GM12878 (cell line): ENCODE results near the gene FAM151A. TPM values are rescaled to one million over a fixed set of nuclear protein-coding genes. Genes with fewer than 3 reads are reported as not detected.

ENCODE experiments used
- ATAC-seq: fragments of 200-7000 bp; cut with Tn5 transposase; 3 replicates; pipeline ENCODE4 v1.9.1; 2020; ENCODE audit warnings: mild to moderate bottlenecking, moderate library complexity
- BruUV-seq: library from RNA; stranded (reverse); fragments of 400-500 nt; replicated peaks from 2 replicates; lab custom pipeline; 2021; lab: Mats Ljungman, UMichigan
- CTCF ChIA-PET: fragments of 300-600 bp; sonication (Branson Sonifier 250); formaldehyde crosslinking; extraction: SDS; loops from one replicate; lab custom pipeline; 2021; ENCODE audit warnings: inconsistent platforms; lab: Yijun Ruan, JAX
- POLR2A ChIA-PET: fragments of 350-600 bp; formaldehyde crosslinking; extraction: SDS; loops from one replicate; lab custom pipeline; 2021; ENCODE audit warnings: inconsistent platforms; lab: Charles Lee
- RAD21 ChIA-PET: fragments of 300-600 bp; sonication (Branson Sonifier 250); formaldehyde crosslinking; loops from one replicate; lab custom pipeline; 2023; ENCODE audit warnings: antibody characterized with exemption; ENCODE audit not compliant: unreplicated experiment; lab: Charles Lee
- SMC1A ChIA-PET: fragments of 300-600 bp; sonication (Branson Sonifier 250); formaldehyde crosslinking; loops from one replicate; lab custom pipeline; 2023; ENCODE audit not compliant: unreplicated experiment, uncharacterized antibody; lab: Charles Lee
- DNase-seq: peaks from one replicate; pipeline ENCODE4 v3.0.0-alpha.2; 2011; ENCODE audit warnings: low read depth, low spot score
- FAIRE-seq: peaks from 3 replicates; lab custom pipeline; 2011; peaks lifted over from hg19 to GRCh38; lab: Jason Lieb, UNC
- H2AFZ ChIP-seq: 2 replicates; pipeline ENCODE4 v1.6.0; 2011; ENCODE audit warnings: low read depth, low read length, control low read depth; ENCODE audit not compliant: control insufficient read depth
- H3K27ac ChIP-seq: 2 replicates; pipeline ENCODE4 v1.5.1; 2011; ENCODE audit warnings: control low read depth; ENCODE audit not compliant: control insufficient read depth, insufficient read depth
- H3K27me3 ChIP-seq, 2 experiments: replicated peaks in 1 of 2; 2 replicates each; pipeline versions ENCODE4 v1.6.0 to v1.6.1; 2011; ENCODE audit warnings: low read length in 1 of 2; ENCODE audit not compliant: control insufficient read depth in 2 of 2, insufficient read depth in 2 of 2
- H3K36me3 ChIP-seq, 2 experiments: 2 replicates each; pipeline ENCODE4 v1.5.1; 2011; ENCODE audit warnings: low read length in 1 of 2; ENCODE audit not compliant: control insufficient read depth in 2 of 2, insufficient read depth in 2 of 2
- H3K4me1 ChIP-seq: 2 replicates; pipeline ENCODE4 v1.6.1; 2011; ENCODE audit warnings: mild to moderate bottlenecking, low read length, moderate library complexity, mixed read lengths; ENCODE audit not compliant: control insufficient read depth, insufficient read depth
- H3K4me2 ChIP-seq: 2 replicates; pipeline ENCODE4 v1.6.0; 2011; ENCODE audit warnings: control low read depth; ENCODE audit not compliant: control insufficient read depth, insufficient read depth
- H3K4me3 ChIP-seq: fragments of 200-600 bp; sonication (generic); 2 replicates; pipeline ENCODE4 v1.5.1; 2016
- H3K79me2 ChIP-seq: 2 replicates; pipeline ENCODE4 v1.6.0; 2011; ENCODE audit warnings: low read length; ENCODE audit not compliant: control insufficient read depth, insufficient read depth
- H3K9ac ChIP-seq: 2 replicates; pipeline ENCODE4 v1.8.0; 2011; ENCODE audit warnings: low read length, control low read depth, mixed read lengths; ENCODE audit not compliant: control insufficient read depth, insufficient read depth
- H3K9me3 ChIP-seq: replicated peaks from 3 replicates; pipeline ENCODE4 v1.5.1; 2011; ENCODE audit warnings: mild to moderate bottlenecking, low read length; ENCODE audit not compliant: control insufficient read depth, insufficient read depth
- H4K20me1 ChIP-seq: 2 replicates; pipeline ENCODE4 v1.6.0; 2011; ENCODE audit not compliant: control insufficient read depth, insufficient read depth
- ATF7 ChIP-seq: fragments of 450-650 bp; IDR thresholded peaks from 2 replicates; pipeline ENCODE4 v1.6.1; 2016; ENCODE audit warnings: low read depth, mild to moderate bottlenecking
- BRCA1 ChIP-seq: IDR thresholded peaks from 2 replicates; pipeline ENCODE4 v1.6.1; 2011; ENCODE audit warnings: low read depth, low read length, improper control_type of control experiment
- CBX3 ChIP-seq: fragments of 200-600 bp; sonication (generic); IDR thresholded peaks from 2 replicates; pipeline ENCODE4 v1.6.1; 2016; ENCODE audit warnings: low read depth, borderline replicate concordance
- EP300 ChIP-seq, 2 experiments: fragments of 150-350 bp in 1 of 2; IDR thresholded peaks; 2 replicates each; pipeline ENCODE4 v1.6.1; 2011 to 2012; ENCODE audit warnings: low read depth in 2 of 2, low read length in 2 of 2, borderline replicate concordance in 1 of 2, improper control_type of control experiment in 1 of 2, inconsistent platforms in 1 of 2; ENCODE audit not compliant: control insufficient read depth in 1 of 2
- HDAC2 ChIP-seq: fragments of 200-600 bp; sonication (generic); IDR thresholded peaks from 2 replicates; pipeline ENCODE4 v1.6.1; 2017
- IRF4 ChIP-seq: IDR thresholded peaks from 2 replicates; pipeline ENCODE4 v1.6.1; 2011; ENCODE audit warnings: low read depth, low read length
- JUND ChIP-seq: IDR thresholded peaks from 2 replicates; pipeline ENCODE4 v1.6.1; 2012; ENCODE audit warnings: low read depth, mild to moderate bottlenecking, low read length, improper control_type of control experiment, moderate library complexity
- MAX ChIP-seq: IDR thresholded peaks from 2 replicates; pipeline ENCODE4 v1.6.1; 2012; ENCODE audit warnings: low read depth, low read length, improper control_type of control experiment
- NFXL1 ChIP-seq: fragments of 450-650 bp; IDR thresholded peaks from 2 replicates; pipeline ENCODE4 v1.6.1; 2017; ENCODE audit warnings: antibody characterized with exemption, mild to moderate bottlenecking, borderline replicate concordance
- PML ChIP-seq: IDR thresholded peaks from 2 replicates; pipeline ENCODE4 v1.6.1; 2012; ENCODE audit warnings: low read length, inconsistent platforms
- RAD51 ChIP-seq: fragments of 450-650 bp; IDR thresholded peaks from 2 replicates; pipeline ENCODE4 v1.6.1; 2016; ENCODE audit warnings: moderate library complexity, mild to moderate bottlenecking, inconsistent platforms
- SMARCA5 ChIP-seq: fragments of 450-650 bp; IDR thresholded peaks from 2 replicates; pipeline ENCODE4 v1.6.1; 2017; ENCODE audit warnings: mild to moderate bottlenecking
- ZBED1 ChIP-seq: IDR thresholded peaks from 2 replicates; pipeline ENCODE4 v1.6.1; 2016; ENCODE audit warnings: borderline replicate concordance
- WGBS: methylation state at CpG from one replicate; pipeline ENCODE4 v1.1.6; 2016; ENCODE audit warnings: low lambda C conversion rate; ENCODE audit not compliant: insufficient replicate concordance, insufficient coverage; ENCODE audit errors: missing lambda C conversion rate; 5-methylcytosine and 5-hydroxymethylcytosine counted together
- in situ Hi-C: fragments of 300-500 bp; cut with MboI; formaldehyde crosslinking; loops from 9 replicates; pipeline ENCODE4 v1.14.3; 2018; ENCODE audit warnings: mixed read lengths
- intact Hi-C: fragments of 100-400 bp; cut with micrococcal nuclease; formaldehyde crosslinking; loops from one replicate; pipeline ENCODE4 v1.14.2; 2022; ENCODE audit not compliant: unreplicated experiment
- polyA plus RNA-seq, 11 experiments: library from polyadenylated mRNA; depleted of rRNA in 4 of 11; unstranded in 6 of 11; stranded (reverse) in 5 of 11; fragments of >200 nt; fragmentation: Nextera tagmentation in 4 of 11; fragmentation: Illumina TruSeq in 1 of 11; extraction: Ambion mirVana in 4 of 11; extraction: Trizol in 1 of 11; gene quantifications; 1 replicate in 1 of 11; 2 replicates in 10 of 11; pipeline versions ENCODE4 v1.2.1 to v1.2.3, GENCODE V29; 2011 to 2016; ENCODE audit warnings: inconsistent platforms in 2 of 11, missing spikeins in 2 of 11, low read depth in 1 of 11
- total RNA-seq, 4 experiments: library from RNA; depleted of rRNA in 3 of 4; stranded (reverse); fragments of >200 nt in 3 of 4; fragmentation: Illumina TruSeq in 1 of 4; extraction: Trizol in 1 of 4; gene quantifications; 2 replicates each; pipeline versions ENCODE4 v1.2.1 to v1.2.3, GENCODE V29; 2013 to 2021
- TF ChIP-seq, protein P1 (sequence below): fragments of 450-650 bp; formaldehyde crosslinking; IDR thresholded peaks from 2 replicates; pipeline ENCODE4 v1.5.0; 2022; ENCODE audit warnings: mild to moderate bottlenecking, missing genetic modification characterization

FAM151A gene
- total and polyA plus RNA-seq, 10 of the 15 experiments (the other 5 are each of a cell fraction or from before 2014, with no cell fraction given): 0.09 to 0.34 (median 0.14) TPM; not detected in 5

DNA sequence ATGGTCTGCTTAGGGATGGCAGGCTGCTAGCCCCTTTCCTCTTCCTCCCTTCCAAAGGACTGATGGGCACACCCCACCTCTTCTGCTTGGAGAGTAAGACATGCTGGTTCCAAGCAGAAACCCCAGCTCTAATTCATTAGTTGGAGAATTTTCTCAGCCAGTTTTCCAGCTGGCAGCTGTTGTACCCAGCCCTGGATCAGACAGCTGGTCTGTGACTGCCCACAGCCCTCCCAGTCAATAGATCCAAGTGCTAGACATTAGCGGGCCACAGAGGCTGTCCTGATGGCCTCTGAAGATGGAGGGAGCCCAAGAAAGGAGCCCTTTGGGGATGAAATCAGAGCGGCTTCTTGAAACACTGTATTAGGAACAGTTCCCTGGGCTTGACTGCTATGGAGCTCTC, 39.5 kb downstream of the FAM151A start (continued):
- no peak for TF ChIP-seq MAX
- TF ChIP-seq, protein P1, sequence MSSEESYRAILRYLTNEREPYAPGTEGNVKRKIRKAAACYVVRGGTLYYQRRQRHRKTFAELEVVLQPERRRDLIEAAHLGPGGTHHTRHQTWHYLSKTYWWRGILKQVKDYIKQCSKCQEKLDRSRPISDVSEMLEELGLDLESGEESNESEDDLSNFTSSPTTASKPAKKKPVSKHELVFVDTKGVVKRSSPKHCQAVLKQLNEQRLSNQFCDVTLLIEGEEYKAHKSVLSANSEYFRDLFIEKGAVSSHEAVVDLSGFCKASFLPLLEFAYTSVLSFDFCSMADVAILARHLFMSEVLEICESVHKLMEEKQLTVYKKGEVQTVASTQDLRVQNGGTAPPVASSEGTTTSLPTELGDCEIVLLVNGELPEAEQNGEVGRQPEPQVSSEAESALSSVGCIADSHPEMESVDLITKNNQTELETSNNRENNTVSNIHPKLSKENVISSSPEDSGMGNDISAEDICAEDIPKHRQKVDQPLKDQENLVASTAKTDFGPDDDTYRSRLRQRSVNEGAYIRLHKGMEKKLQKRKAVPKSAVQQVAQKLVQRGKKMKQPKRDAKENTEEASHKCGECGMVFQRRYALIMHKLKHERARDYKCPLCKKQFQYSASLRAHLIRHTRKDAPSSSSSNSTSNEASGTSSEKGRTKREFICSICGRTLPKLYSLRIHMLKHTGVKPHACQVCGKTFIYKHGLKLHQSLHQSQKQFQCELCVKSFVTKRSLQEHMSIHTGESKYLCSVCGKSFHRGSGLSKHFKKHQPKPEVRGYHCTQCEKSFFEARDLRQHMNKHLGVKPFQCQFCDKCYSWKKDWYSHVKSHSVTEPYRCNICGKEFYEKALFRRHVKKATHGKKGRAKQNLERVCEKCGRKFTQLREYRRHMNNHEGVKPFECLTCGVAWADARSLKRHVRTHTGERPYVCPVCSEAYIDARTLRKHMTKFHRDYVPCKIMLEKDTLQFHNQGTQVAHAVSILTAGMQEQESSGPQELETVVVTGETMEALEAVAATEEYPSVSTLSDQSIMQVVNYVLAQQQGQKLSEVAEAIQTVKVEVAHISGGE (CRISPR knock-in tag): no peak
- TF ChIP-seq SMARCA5: no peak

- Histone ChIP-seq H3K27ac (no peak overlapping the region), H2AFZ (no peak overlapping the region), H3K9me3 (no peaks in the 10 kb centered on the region), H3K36me3 (no peaks in the 10 kb centered on the region), H3K4me1 (no peaks in the 10 kb centered on the region), H3K9ac (no peak overlapping the region), H3K4me3 (no peak overlapping the region), H3K4me2 (no peak overlapping the region), H3K79me2 (no peaks in the 10 kb centered on the region), H3K27me3 (no peaks in the 10 kb centered on the region), H4K20me1 (no peaks in the 10 kb centered on the region)
- no peak for DNase-seq
- TF ChIP-seq JUND (no peak), CBX3 (no peak), BRCA1 (no peak), ATF7 (no peak), PML (no peak), IRF4 (no peak), ZBED1 (no peak), RAD51 (no peak), EP300 (IDR thresholded peaks at IDR 0.05; ENCODE audit: borderline replicate concordance in 1 of 2, control insufficient read depth in 1 of 2, low read depth in 2 of 2, low read length in 2 of 2) (no peak), NFXL1 (no peak), HDAC2 (no peak)
- ChIA-PET CTCF (no interaction called here), RAD21 (no interaction called here), POLR2A (no interaction called here), SMC1A (no interaction called here)
- FAIRE-seq: no peak
- in situ Hi-C loops (no loop called here), intact Hi-C loops (no loop called here)
- BruUV-seq: no TSS peak
- ATAC-seq: no peak
- WGBS: 18% methylated on average over 3 of the region's 3 CpGs
Observed at GRCh38 chr1:54583307-54583686, 40.0 kb downstream of the FAM151A start.
